ENCODE results near the gene SLC13A3.

Gene SLC13A3

DNA sequence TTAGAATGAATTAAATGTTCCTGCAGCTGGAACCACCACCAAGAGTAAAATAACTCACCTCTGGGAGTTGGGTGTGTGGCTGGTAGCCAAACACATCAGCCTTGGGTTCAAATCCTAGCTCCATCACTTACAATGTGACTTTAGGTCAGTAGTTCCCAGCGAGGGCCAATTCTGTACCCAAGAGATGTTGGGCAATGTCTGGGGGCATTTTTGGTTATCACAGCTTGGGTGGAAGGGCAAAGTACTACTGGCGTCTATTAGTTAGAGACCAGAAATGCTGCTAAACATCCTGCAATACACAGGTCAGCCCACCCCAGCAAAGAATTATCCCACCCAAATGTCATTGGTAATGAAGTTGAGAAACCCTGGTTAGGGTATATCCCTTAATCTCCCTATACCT, 48.8 kb downstream of the SLC13A3 start:
- DNase-seq, result no peak

GRCh38 chr20:46601603-46602122, 49.6 kb downstream of the SLC13A3 start:
- no peak for DNase-seq

- DNase-seq, result no peak
Observed at GRCh38 chr20:46600286-46600752, 50.9 kb downstream of the SLC13A3 start.

GRCh38 chr20:46599227-46599987, 51.9 kb downstream of the SLC13A3 start:
- no peak for DNase-seq

DNA sequence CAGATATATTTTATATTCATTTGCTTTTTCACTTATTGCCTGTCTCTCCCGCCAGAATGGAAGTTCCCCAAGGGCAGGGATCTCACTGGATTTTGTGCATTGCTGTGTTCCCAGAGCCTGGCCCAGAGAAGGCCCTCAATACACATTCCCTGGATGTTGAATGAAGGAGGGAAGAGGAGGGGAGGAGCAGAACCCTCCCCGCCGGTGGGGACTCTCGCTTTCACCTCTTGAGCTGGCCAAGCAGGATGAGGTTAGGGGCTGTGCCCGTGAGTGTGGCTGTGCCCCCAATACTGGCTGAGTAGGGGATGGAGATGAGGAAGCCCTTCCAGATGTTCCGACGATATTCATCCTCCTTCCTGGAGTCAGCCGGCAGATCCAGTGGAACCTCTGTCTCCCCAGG, 55.3 kb downstream of the SLC13A3 start:
- DNase-seq, result no peak

DNA sequence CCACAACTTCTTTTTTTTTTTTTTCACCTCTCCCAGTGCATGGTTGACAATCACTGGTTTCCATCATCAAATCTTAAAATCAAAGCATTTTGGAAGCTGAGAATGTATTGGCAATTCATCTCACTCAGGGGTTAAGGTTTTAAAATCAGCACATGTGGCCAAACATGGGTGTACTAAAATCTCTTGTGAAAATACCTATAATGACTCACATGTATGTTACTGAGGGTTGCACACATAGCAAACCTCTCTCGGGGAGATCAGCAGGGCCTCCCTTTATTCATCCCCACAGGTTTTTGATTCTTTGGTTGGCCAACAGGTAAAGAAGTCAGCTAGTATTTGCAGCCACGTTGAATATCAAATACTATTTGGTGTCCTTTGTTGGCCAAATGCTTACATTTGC, 56.5 kb downstream of the SLC13A3 start:
- no peak for DNase-seq

GRCh38 chr20:46592580-46593362, 58.5 kb downstream of the SLC13A3 start:
- no peak for DNase-seq

DNA sequence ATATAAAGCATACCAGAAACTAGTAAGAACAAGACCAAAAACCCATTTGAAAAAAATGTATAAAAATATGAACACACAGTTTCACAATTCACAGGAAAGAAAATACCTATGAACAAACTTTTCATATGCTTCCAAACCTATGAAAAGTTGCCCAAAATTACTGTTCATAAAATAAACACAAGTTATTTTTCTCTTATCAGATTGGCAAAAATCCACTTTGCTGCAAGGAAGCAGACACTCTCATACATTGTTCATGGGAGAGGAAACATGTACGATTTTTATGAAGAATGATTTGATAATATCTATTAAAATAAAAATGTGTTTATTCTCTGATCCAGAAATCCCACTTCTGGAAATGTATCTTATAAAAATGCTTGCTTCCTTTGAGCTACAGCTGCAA, 60.8 kb downstream of the SLC13A3 start:
- DNase-seq, result no peak

- DNase-seq, result no peak
Observed at GRCh38 chr20:46588532-46589511, 62.4 kb downstream of the SLC13A3 start.

DNA sequence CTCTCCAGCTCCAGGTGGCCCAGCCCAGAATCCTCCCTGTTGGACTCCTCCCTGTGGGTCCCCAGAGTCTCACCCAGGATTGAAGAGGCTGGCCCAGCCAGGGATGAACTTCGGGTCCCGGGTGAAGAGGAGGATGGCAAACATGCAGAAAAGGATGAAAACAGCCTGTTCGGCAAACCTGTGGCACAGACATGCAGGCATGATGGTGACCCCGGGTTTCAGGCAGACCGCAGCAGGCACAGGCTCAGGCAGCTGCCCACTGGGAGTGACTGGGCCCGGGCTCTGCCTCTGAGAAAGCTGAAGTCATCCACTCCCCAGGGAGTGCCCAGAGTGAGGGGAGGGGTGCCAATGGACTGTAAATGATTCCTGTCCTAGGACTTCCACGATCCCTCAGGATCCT, 63.3 kb downstream of the SLC13A3 start:
- DNase-seq, result no peak

- DNase-seq, result no peak
Observed at GRCh38 chr20:46586724-46587123, 64.5 kb downstream of the SLC13A3 start.

DNA sequence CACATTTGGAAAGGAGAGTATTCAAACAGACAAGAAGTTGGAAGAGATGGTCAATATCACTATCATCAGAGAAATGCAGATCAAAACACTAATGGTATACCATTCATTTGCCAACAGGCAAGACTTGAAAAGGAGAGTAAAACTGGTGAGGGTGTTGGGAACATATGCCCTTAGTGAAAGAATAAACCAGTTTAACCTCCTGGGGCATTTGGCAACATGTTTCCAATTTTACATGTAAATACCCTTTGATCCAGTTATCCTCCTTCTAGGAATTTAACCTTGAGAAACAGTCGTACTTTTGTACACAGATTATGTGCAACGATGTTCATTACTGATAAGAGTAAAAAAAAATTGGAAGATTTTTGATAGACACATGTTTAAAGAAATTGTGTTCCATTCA, 66.8 kb downstream of the SLC13A3 start:
- DNase-seq, result no peak

DNA sequence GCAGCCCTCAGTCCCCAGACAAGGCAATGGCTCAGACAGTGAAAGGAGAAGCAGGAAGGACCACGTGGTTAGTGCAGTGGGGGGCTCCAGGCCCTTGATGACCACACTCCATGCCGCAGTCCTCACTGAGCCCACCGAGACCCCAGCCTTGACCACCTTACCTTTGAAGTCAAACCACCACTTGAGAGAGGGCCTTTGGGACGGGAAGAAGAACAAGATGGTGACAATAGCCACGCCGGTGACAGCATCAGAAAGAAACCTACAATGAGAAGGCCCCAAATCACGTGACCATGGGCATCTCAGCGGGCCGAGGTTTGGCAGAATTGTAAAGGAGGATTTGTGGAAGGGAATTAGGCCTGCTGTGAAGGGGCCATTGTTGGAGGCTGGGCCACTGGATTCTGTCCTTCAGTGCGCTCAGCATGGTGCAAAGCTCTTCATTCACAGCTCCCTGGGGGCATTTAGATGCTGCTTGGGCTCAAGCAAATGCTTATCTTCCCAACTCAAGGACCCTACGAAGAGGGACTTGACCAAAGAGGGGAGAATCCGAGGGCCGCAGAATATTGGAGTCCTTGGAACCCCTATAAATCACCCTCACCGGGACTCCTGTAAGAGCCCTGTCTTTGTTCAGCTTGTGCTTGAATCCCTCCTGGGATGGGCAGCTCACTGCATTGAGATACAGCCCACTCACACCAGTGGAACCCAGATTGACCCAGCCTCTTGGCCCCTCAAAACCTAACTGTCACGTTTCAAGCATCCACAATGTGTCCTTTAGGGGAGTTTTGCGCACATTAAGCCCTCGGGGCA, 67.6 kb downstream of the SLC13A3 start:
- no peak for DNase-seq

DNA sequence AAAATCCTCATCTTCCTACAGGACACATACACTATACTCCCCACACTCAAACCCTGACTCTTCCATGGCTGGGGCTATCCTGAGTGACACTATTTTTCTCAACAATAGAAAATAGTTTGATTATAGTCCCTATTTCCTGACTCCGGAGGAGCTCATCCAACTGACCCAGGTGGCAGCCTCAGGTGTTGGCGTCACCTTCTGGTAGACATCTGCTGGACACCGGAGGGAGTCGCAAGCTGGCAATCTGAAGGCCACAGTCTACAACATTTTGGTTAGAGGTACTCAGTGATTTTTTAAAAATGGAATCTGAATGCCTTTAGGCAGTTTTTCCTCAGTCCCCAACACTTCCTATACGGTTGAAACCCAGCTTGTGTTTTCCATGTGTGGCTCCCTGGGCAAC, 68.6 kb downstream of the SLC13A3 start:
- DNase-seq, result no peak

DNA sequence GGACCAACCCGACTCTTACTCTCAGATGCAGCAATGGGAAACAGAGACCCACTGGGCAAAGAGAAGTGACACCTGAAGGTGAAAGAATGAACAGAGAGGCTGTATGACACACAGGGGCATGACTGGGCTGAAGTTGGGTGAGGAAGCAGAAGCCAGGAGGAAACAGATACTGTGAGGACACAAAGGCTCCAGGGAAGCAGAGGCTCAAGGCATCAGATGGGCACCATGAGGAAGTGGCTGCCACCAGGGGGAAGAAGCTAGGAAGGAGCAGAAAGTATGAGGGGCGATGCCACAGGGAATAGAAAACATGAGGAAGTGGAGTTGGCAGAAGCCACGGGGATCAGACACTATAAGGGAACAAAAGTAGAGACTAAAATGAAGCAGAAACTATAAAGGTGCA, 69.9 kb downstream of the SLC13A3 start:
- DNase-seq, result no peak

GRCh38 chr20:46580613-46581205, 70.5 kb downstream of the SLC13A3 start:
- DNase-seq, result no peak

DNA sequence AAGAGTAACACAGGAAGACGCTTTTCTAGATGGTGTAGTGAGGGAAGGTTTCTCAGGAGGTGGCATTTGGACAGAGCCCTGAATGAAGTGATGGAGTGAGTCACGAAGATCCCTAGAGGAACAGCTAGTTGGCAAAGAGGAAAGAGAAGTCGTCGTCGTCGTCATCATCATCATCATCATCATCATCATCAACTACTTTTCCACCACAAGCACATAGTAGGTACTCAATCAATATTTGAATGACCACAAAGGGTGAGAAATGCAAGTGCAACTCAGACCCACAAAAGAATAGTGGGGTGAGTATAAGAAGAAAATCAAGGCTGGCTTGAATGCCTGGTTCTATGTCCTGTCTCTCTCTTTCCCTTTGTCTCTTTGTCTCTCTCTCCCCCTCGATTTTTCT, 72.5 kb downstream of the SLC13A3 start:
- DNase-seq, result no peak

- no peak for DNase-seq
Observed at GRCh38 chr20:46576774-46577395, 74.4 kb downstream of the SLC13A3 start.

- DNase-seq, result no peak
Observed at GRCh38 chr20:46575937-46576461, 75.3 kb downstream of the SLC13A3 start.

- no peak for DNase-seq
Observed at GRCh38 chr20:46575394-46575793, 75.9 kb downstream of the SLC13A3 start.

Measured in NCI-H2227 treated with DMSO at 0.1 percent for 48 hours (cell line).